Loucy (cell line): ENCODE results near the gene HOPX.

Experiments
- H2AFZ ChIP-seq: fragments of 200-600 bp; sonication (generic); 2 replicates; pipeline ENCODE4 v1.6.0; 2016; ENCODE audit warnings: antibody characterized with exemption, mild to moderate bottlenecking, low read length, moderate library complexity
- H3F3A ChIP-seq: fragments of 200-600 bp; 2 replicates; pipeline ENCODE4 v1.6.0; 2016; ENCODE audit warnings: antibody characterized with exemption, low read depth, mild to moderate bottlenecking
- H3K27me3 ChIP-seq: fragments of 200-600 bp; sonication (generic); 2 replicates; pipeline ENCODE4 v1.6.1; 2014; ENCODE audit warnings: low read length, mild to moderate bottlenecking; ENCODE audit not compliant: insufficient read depth, poor library complexity, severe bottlenecking
- H3K36me3 ChIP-seq: fragments of 200-600 bp; sonication (generic); 2 replicates; pipeline ENCODE4 v1.6.1; 2016; ENCODE audit warnings: low read length; ENCODE audit not compliant: insufficient read depth
- H3K4me1 ChIP-seq: fragments of 200-600 bp; sonication (generic); 2 replicates; pipeline ENCODE4 v1.5.1; 2014; ENCODE audit warnings: low read length, mild to moderate bottlenecking; ENCODE audit not compliant: insufficient read depth, poor library complexity, severe bottlenecking
- H3K4me2 ChIP-seq: fragments of 200-600 bp; sonication (generic); 2 replicates; pipeline ENCODE4 v1.6.0; 2014; ENCODE audit warnings: antibody characterized with exemption, low read length, low read depth, mild to moderate bottlenecking; ENCODE audit not compliant: poor library complexity, severe bottlenecking
- H3K4me3 ChIP-seq: fragments of 200-600 bp; sonication (generic); 2 replicates; pipeline ENCODE4 v1.5.1; 2014; ENCODE audit warnings: low read length, mild to moderate bottlenecking, mixed read lengths; ENCODE audit not compliant: poor library complexity, severe bottlenecking
- H3K79me2 ChIP-seq: fragments of 200-600 bp; sonication (generic); 2 replicates; pipeline ENCODE4 v1.6.1; 2014; ENCODE audit warnings: low read length; ENCODE audit not compliant: insufficient read depth
- H3K9ac ChIP-seq: fragments of 200-600 bp; sonication (generic); 2 replicates; pipeline ENCODE4 v1.6.0; 2014; ENCODE audit warnings: mild to moderate bottlenecking, low read depth, low read length, moderate library complexity; ENCODE audit not compliant: poor library complexity, severe bottlenecking
- H3K9me2 ChIP-seq: fragments of 200-600 bp; sonication (generic); replicated peaks from 2 replicates; pipeline ENCODE4 v1.6.1; 2016; ENCODE audit warnings: low read depth, low read length, mixed read lengths
- H3K9me3 ChIP-seq: fragments of 200-600 bp; sonication (generic); 2 replicates; pipeline ENCODE4 v1.6.1; 2014; ENCODE audit warnings: mild to moderate bottlenecking, antibody characterized with exemption, low read length, low read depth; ENCODE audit not compliant: insufficient read depth
- H4K20me1 ChIP-seq: fragments of 200-600 bp; sonication (generic); 2 replicates; pipeline ENCODE4 v1.6.0; 2014; ENCODE audit warnings: antibody characterized with exemption, low read length, mild to moderate bottlenecking; ENCODE audit not compliant: insufficient read depth, poor library complexity, severe bottlenecking
- CTCF ChIP-seq: fragments of 200-600 bp; sonication (generic); conservative IDR thresholded peaks from 2 replicates; pipeline ENCODE4 v1.5.1; 2014; ENCODE audit warnings: mild to moderate bottlenecking, antibody characterized with exemption, low read length
- EZH2phosphoT487 ChIP-seq: fragments of 200-600 bp; IDR thresholded peaks from 2 replicates; pipeline ENCODE4 v1.6.1; 2018; ENCODE audit warnings: antibody characterized with exemption, mild to moderate bottlenecking, moderate library complexity, borderline replicate concordance

HOPX gene

GRCh38 chr4:56633486-56633885, 47.6 kb downstream of the HOPX start:
- Histone ChIP-seq H3K4me1 (peaks cover 8% of the 10 kb centered on the region), H4K20me1 (no peaks in the 10 kb centered on the region), H3K9me3 (no peaks in the 10 kb centered on the region), H3K79me2 (no peaks in the 10 kb centered on the region), H3K9ac (no peak overlapping the region), H3K4me3 (no peak overlapping the region), H3F3A (no peaks in the 10 kb centered on the region), H3K4me2 (no peak overlapping the region), H3K9me2 (no peaks in the 10 kb centered on the region), H3K36me3 (no peaks in the 10 kb centered on the region), H2AFZ (no peak overlapping the region), H3K27me3 (no peaks in the 10 kb centered on the region)
- TF ChIP-seq EZH2phosphoT487, result no peak

- Histone ChIP-seq H3K9me3 (peaks cover 7% of the 10 kb centered on the region; the same call in 1 of the 2 replicates), H3K27me3 (no peaks in the 10 kb centered on the region), H3F3A (no peaks in the 10 kb centered on the region), H3K9ac (no peak overlapping the region), H3K4me3 (no peak overlapping the region), H3K9me2 (no peaks in the 10 kb centered on the region), H2AFZ (no peak overlapping the region), H4K20me1 (no peaks in the 10 kb centered on the region), H3K4me2 (no peak overlapping the region), H3K36me3 (no peaks in the 10 kb centered on the region), H3K79me2 (no peaks in the 10 kb centered on the region), H3K4me1 (peaks cover 8% of the 10 kb centered on the region)
- TF ChIP-seq EZH2phosphoT487 (no peak), CTCF (no peak)
These were observed 50.0 kb downstream of the HOPX start for GRCh38 chr4:56630876-56631666.

- no peaks in the 10 kb centered on the region for H3F3A ChIP-seq
- H3K27me3 ChIP-seq, result no peaks in the 10 kb centered on the region
- no peaks in the 10 kb centered on the region for H3K9me2 ChIP-seq
- TF ChIP-seq EZH2phosphoT487 (no peak), CTCF (no peak)
- no peaks in the 10 kb centered on the region for H3K36me3 ChIP-seq
- H3K9me3 ChIP-seq, result peaks cover 16% of the 10 kb centered on the region; the same call in 1 of the 2 replicates
- no peak overlapping the region for H2AFZ ChIP-seq
- H3K4me2 ChIP-seq, result no peak overlapping the region
- no peaks in the 10 kb centered on the region for H4K20me1 ChIP-seq
- H3K4me1 ChIP-seq, result peaks cover 8% of the 10 kb centered on the region
- H3K9ac ChIP-seq, result no peak overlapping the region
- H3K4me3 ChIP-seq, result no peak overlapping the region
- no peaks in the 10 kb centered on the region for H3K79me2 ChIP-seq
These were observed 52.5 kb downstream of the HOPX start for GRCh38 chr4:56628592-56628991.

GRCh38 chr4:56627985-56628384, 53.1 kb downstream of the HOPX start:
- TF ChIP-seq EZH2phosphoT487, result no peak
- no peak for TF ChIP-seq CTCF
- H3F3A ChIP-seq, result no peaks in the 10 kb centered on the region
- no peak overlapping the region for H3K4me3 ChIP-seq
- no peaks in the 10 kb centered on the region for H3K79me2 ChIP-seq
- H3K4me1 ChIP-seq, result peaks cover 6% of the 10 kb centered on the region
- no peaks in the 10 kb centered on the region for H4K20me1 ChIP-seq
- no peaks in the 10 kb centered on the region for H3K9me2 ChIP-seq
- no peaks in the 10 kb centered on the region for H3K36me3 ChIP-seq
- H3K4me2 ChIP-seq, result no peak overlapping the region
- H3K27me3 ChIP-seq, result no peaks in the 10 kb centered on the region
- H3K9me3 ChIP-seq, result peaks cover 16% of the 10 kb centered on the region; the same call in 1 of the 2 replicates
- H2AFZ ChIP-seq, result no peak overlapping the region
- no peak overlapping the region for H3K9ac ChIP-seq
